Measurements from ENCODE around the gene MED16.

MED16 gene

DNA sequence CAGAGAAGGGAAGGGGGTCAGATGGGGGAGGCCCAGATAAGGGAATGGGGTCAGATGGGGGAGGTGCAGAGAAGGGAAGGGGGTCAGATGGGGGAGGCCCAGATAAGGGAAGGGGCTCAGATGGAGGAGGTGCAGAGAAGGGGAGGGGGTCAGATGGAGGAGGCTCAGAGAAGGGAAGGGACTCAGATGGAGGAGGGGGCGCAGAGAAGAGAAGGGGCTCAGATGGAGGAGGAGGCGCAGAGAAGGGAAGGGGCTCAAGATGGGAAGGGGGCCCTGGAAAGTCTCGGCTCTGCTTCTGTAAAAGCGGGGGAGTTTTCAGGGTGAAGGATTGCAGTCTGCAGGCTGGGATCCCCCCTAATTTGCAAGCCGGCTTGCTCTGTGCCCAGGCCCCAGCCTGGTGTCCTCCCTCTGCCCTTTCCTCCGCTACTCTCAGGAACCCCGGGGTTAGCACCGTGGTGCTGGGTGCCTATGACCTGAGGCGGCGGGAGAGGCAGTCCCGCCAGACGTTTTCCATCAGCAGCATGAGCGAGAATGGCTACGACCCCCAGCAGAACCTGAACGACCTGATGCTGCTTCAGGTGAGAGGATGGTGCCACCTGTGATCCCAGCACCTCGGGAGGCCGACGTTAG, 63.7 kb downstream of the MED16 start:
- H3K27ac ChIP-seq = no peak overlapping the region
- TF ChIP-seq, protein P1, sequence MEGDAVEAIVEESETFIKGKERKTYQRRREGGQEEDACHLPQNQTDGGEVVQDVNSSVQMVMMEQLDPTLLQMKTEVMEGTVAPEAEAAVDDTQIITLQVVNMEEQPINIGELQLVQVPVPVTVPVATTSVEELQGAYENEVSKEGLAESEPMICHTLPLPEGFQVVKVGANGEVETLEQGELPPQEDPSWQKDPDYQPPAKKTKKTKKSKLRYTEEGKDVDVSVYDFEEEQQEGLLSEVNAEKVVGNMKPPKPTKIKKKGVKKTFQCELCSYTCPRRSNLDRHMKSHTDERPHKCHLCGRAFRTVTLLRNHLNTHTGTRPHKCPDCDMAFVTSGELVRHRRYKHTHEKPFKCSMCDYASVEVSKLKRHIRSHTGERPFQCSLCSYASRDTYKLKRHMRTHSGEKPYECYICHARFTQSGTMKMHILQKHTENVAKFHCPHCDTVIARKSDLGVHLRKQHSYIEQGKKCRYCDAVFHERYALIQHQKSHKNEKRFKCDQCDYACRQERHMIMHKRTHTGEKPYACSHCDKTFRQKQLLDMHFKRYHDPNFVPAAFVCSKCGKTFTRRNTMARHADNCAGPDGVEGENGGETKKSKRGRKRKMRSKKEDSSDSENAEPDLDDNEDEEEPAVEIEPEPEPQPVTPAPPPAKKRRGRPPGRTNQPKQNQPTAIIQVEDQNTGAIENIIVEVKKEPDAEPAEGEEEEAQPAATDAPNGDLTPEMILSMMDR (IDR thresholded peaks at IDR 0.05) = no peak
- no peak for TF ChIP-seq ZFX (IDR thresholded peaks at IDR 0.05; ENCODE audit: borderline replicate concordance)

DNA sequence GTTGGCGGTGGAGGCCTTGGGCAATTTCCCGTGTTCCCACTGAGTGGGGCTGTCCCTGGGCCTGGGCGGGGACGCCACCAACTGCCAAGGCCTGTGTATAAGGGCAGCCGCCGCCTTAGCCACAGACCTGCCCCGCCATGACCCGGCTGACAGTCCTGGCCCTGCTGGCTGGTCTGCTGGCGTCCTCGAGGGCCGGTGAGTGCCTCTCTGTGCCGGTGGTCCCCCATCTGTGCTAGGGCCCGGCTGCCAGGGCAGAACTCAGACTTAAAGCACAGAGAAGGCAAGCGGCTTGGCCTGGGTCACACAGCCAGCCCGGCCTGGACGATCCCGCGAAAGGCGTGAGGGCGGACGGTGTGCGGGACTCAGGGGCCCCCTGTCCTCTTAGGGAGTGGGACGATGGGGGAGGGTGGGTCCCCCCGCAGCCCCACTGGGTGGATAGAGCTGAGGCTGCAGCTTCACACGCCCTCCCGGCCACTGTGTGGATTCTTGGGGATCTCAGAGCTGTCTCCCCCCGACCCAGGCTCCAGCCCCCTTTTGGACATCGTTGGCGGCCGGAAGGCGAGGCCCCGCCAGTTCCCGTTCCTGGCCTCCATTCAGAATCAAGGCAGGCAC, 65.2 kb downstream of the MED16 start, which contains the start of gene AZU1:
AZU1 (plus strand) TSS at position 128 of the 612 bp plus-strand sequence; CDS start at position 138, 10 bp downstream.
- no peak within 1 kb of the TSS for H3K27ac ChIP-seq
- TF ChIP-seq, protein P1 (IDR thresholded peaks at IDR 0.05) = no peak
- no peak for TF ChIP-seq ZFX (IDR thresholded peaks at IDR 0.05; ENCODE audit: borderline replicate concordance)

DNA sequence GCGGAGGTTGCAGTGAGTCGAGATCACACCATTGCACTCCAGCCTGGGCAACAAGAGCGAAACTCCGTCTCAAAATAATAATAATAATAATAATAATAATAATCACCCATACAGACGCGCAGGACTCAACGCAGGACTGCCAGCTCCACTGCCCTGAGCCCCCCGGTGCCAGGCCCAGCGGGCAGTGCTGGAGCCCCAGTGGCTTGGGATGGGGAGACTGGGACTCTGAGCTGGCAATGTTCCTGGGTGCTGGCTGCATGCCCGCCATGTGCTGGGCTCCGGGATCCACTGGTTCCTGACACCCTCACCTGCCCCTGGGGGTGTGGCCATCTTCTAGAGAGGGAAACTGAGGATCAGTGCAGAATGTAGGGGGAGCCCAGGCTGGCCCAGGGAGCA, 65.7 kb downstream of the MED16 start:
- no peak for TF ChIP-seq ZFX (IDR thresholded peaks at IDR 0.05; ENCODE audit: borderline replicate concordance)
- TF ChIP-seq, protein P1 (IDR thresholded peaks at IDR 0.05) = no peak
- H3K27ac ChIP-seq = no peak overlapping the region

DNA sequence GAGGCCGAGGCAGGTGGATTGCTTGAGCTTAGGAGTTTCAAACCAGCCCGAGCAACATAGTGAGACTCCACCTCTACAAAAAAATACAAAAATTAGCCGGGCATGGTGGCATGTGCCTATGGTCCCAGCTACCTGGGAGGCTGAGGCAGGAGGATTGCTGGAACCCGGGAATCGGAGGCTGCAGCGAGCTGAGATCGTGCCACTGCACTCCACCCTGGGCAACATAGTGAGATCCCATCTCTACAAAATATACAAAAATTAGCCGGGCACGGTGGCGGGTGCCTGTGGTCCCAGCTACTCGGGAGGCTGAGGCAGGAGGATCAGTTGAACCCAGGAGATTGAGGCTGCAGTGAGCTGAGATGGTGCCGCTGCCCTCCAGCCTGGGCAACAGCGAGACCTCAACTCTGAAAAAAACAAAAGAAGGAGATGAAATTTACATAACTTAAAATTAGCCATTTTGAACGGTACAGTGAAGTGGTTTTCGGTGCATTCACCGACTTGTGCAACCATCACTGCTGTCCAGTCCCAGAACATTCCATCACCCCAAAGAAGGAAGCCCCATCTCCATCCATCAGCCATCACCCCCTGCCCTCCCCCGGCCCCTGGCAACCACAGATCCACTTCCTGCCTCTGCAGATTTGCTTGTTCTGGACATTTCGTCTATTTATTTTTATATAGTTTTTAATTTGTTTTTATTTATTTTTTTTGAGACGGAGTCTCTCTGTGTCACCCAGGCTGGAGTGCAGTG, 66.9 kb downstream of the MED16 start:
- no peak for TF ChIP-seq ZFX (IDR thresholded peaks at IDR 0.05; ENCODE audit: borderline replicate concordance)
- TF ChIP-seq, protein P1 (IDR thresholded peaks at IDR 0.05) = no peak
- H3K27ac ChIP-seq = no peak overlapping the region

DNA sequence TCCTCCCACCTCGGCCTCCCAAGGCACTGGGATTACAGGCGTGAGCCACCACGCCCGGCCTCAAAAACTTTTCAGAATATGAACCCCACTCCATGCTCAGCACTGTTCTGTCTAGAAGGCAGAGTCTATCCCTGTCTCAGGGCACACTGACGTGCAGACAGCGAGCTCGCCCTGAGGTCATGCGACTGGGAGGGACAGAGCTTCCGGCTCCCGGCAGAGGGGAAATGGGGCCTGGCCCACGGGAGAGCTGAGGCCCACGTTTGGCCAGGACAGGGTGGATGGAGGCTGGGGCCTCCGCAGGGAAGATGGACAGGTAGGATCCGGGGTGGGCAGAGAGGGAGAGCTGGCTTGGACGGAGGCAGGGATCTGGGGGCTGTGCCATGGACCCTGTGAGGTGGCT, 68.1 kb downstream of the MED16 start:
- no peak overlapping the region for H3K27ac ChIP-seq
- no peak for TF ChIP-seq ZFX (IDR thresholded peaks at IDR 0.05; ENCODE audit: borderline replicate concordance)
- TF ChIP-seq, protein P1 (IDR thresholded peaks at IDR 0.05) = no peak

DNA sequence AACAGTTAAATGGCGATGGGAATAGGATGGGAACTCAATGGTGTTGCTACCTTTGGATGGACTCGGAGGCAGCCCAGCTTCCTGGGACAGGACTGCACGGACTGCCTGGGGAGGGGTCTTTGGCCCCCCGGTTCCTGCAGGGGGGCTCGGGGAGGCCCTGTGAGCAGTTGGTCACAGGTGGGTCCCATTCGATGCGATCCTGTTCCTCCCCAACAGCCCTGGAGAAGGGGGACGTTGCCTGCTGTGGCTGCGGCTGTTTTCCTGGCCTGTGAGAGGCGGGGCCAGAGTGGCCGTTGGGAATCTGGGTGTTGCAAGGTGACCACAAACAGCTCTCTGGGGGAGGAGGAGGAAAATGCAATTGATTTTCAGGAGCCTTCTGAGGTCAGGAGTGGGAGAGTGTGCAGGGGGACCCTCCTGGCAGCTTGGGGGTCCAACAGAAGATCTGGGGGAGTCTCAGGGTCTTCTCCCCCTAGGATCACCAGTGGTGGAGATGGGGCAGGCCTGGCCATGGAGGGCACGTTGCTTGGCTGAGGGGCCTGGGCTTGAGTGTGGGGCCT, 69.3 kb downstream of the MED16 start:
- no peak overlapping the region for H3K27ac ChIP-seq
- no peak for TF ChIP-seq ZFX (IDR thresholded peaks at IDR 0.05; ENCODE audit: borderline replicate concordance)
- TF ChIP-seq, protein P1 (IDR thresholded peaks at IDR 0.05) = no peak
